ENCODE data around the gene TWF2. TPM values are rescaled to one million over a fixed set of nuclear protein-coding genes. Genes with fewer than 3 reads are reported as not detected.

Gene TWF2
- polyA plus RNA-seq, 1 donor from 2014 or later: 61.7 TPM

GRCh38 chr3:52229656-52230055 is 9.3 kb downstream of the TWF2 start (continued):
- TF ChIP-seq MXI1 (conservative IDR thresholded peaks at IDR 0.05; ENCODE audit: poor library complexity, severe bottlenecking): no peak

- H4K20me1 ChIP-seq (ENCODE audit: insufficient read depth): no peaks in the 10 kb centered on the region
- H3K9me3 ChIP-seq (ENCODE audit: low read length): no peaks in the 10 kb centered on the region
- H3K9me2 ChIP-seq (ENCODE audit: insufficient read depth, low read length): no peaks in the 10 kb centered on the region
- no peak overlapping the region for H3K27ac ChIP-seq (ENCODE audit: low read length)
- no peak overlapping the region for H3K4me2 ChIP-seq (ENCODE audit: low read length)
- H3K36me3 ChIP-seq (ENCODE audit: insufficient read depth, low read length): peaks cover 8% of the 10 kb centered on the region
- no peak overlapping the region for H2AFZ ChIP-seq (ENCODE audit: low read depth, low read length)
- no peak overlapping the region for H3K9ac ChIP-seq (ENCODE audit: low read length)
- no peaks in the 10 kb centered on the region for H3F3A ChIP-seq (ENCODE audit: insufficient read depth, low read length, poor library complexity, severe bottlenecking)
- H3K27me3 ChIP-seq (ENCODE audit: insufficient read depth, low read depth, low read length): no peaks in the 10 kb centered on the region
- TF ChIP-seq MXI1 (conservative IDR thresholded peaks at IDR 0.05; ENCODE audit: poor library complexity, severe bottlenecking): no peak
- no peak for TF ChIP-seq EZH2 (IDR thresholded peaks at IDR 0.05; ENCODE audit: borderline replicate concordance, insufficient read depth, low read length, poor library complexity, severe bottlenecking)
- no peak for TF ChIP-seq EP300 (conservative IDR thresholded peaks at IDR 0.05; ENCODE audit: poor library complexity, severe bottlenecking)
- no peak for TF ChIP-seq POLR2AphosphoS5 (IDR thresholded peaks at IDR 0.05)
- TF ChIP-seq RAD21 (conservative IDR thresholded peaks at IDR 0.05): no peak
- no peak for TF ChIP-seq TAF1 (IDR thresholded peaks at IDR 0.05; ENCODE audit: low read depth)
- no peak for TF ChIP-seq CTCF (IDR thresholded peaks at IDR 0.05; ENCODE audit: poor library complexity, severe bottlenecking)
- TF ChIP-seq REST (IDR thresholded peaks at IDR 0.05; ENCODE audit: borderline replicate concordance): no peak
- no peak for TF ChIP-seq SMC3 (conservative IDR thresholded peaks at IDR 0.05; ENCODE audit: poor library complexity)
- H3K4me3 ChIP-seq (ENCODE audit: low read length): no peak overlapping the region
- H3K79me2 ChIP-seq (replicated peaks; ENCODE audit: insufficient read depth, low read length): no peaks in the 10 kb centered on the region
Measured at GRCh38 chr3:52228751-52229291, 10.1 kb downstream of the TWF2 start.

GRCh38 chr3:52228266-52228665 is 10.7 kb downstream of the TWF2 start:
- Histone ChIP-seq H3K27ac (ENCODE audit: low read length) (no peak overlapping the region), H4K20me1 (ENCODE audit: insufficient read depth) (no peaks in the 10 kb centered on the region), H3K4me3 (ENCODE audit: low read length) (no peak overlapping the region), H3K4me2 (ENCODE audit: low read length) (no peak overlapping the region), H3K9me3 (ENCODE audit: low read length) (no peaks in the 10 kb centered on the region), H3K79me2 (replicated peaks; ENCODE audit: insufficient read depth, low read length) (no peaks in the 10 kb centered on the region), H3K27me3 (ENCODE audit: insufficient read depth, low read depth, low read length) (no peaks in the 10 kb centered on the region), H3K36me3 (ENCODE audit: insufficient read depth, low read length) (peaks cover 8% of the 10 kb centered on the region), H3K9ac (ENCODE audit: low read length) (no peak overlapping the region), H3K9me2 (ENCODE audit: insufficient read depth, low read length) (no peaks in the 10 kb centered on the region), H2AFZ (ENCODE audit: low read depth, low read length) (no peak overlapping the region), H3F3A (ENCODE audit: insufficient read depth, low read length, poor library complexity, severe bottlenecking) (no peaks in the 10 kb centered on the region)
- no peak for TF ChIP-seq EP300 (conservative IDR thresholded peaks at IDR 0.05; ENCODE audit: poor library complexity, severe bottlenecking)
- no peak for TF ChIP-seq POLR2AphosphoS5 (IDR thresholded peaks at IDR 0.05)
- no peak for TF ChIP-seq MXI1 (conservative IDR thresholded peaks at IDR 0.05; ENCODE audit: poor library complexity, severe bottlenecking)
- TF ChIP-seq CTCF (IDR thresholded peaks at IDR 0.05; ENCODE audit: poor library complexity, severe bottlenecking): no peak
- no peak for TF ChIP-seq TAF1 (IDR thresholded peaks at IDR 0.05; ENCODE audit: low read depth)
- TF ChIP-seq REST (IDR thresholded peaks at IDR 0.05; ENCODE audit: borderline replicate concordance): no peak
- TF ChIP-seq SMC3 (conservative IDR thresholded peaks at IDR 0.05; ENCODE audit: poor library complexity): no peak
- TF ChIP-seq RAD21 (conservative IDR thresholded peaks at IDR 0.05): no peak
- no peak for TF ChIP-seq EZH2 (IDR thresholded peaks at IDR 0.05; ENCODE audit: borderline replicate concordance, insufficient read depth, low read length, poor library complexity, severe bottlenecking)

Data from neural cell (in vitro differentiated cells).